ENCODE measurements around the gene ZNF681.
"Not testable (repeated sequence)": the region's sequence is repeated elsewhere in the genome, so short reads cannot be mapped to it uniquely, and the experiment has no call there.

ZNF681 gene

DNA sequence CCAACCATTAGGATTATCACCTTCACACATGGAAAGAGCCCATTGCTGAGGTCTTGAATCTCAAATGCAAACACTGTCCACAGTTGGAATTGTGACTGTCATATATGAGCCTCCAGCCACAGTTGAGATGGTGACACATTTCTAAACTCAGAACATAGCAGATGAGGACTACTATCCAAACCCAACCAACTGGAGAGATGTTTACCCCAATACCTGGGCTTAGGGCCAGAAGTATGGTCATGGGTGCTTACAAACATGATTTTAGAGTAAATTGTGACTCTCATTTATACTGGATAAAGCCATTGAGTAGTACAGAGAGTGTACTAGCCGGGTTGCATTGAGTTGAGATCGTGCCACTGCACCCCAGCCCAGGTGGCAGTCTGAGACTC, 14.0 kb upstream of the ZNF681 start:
- no peak for DNase-seq

DNA sequence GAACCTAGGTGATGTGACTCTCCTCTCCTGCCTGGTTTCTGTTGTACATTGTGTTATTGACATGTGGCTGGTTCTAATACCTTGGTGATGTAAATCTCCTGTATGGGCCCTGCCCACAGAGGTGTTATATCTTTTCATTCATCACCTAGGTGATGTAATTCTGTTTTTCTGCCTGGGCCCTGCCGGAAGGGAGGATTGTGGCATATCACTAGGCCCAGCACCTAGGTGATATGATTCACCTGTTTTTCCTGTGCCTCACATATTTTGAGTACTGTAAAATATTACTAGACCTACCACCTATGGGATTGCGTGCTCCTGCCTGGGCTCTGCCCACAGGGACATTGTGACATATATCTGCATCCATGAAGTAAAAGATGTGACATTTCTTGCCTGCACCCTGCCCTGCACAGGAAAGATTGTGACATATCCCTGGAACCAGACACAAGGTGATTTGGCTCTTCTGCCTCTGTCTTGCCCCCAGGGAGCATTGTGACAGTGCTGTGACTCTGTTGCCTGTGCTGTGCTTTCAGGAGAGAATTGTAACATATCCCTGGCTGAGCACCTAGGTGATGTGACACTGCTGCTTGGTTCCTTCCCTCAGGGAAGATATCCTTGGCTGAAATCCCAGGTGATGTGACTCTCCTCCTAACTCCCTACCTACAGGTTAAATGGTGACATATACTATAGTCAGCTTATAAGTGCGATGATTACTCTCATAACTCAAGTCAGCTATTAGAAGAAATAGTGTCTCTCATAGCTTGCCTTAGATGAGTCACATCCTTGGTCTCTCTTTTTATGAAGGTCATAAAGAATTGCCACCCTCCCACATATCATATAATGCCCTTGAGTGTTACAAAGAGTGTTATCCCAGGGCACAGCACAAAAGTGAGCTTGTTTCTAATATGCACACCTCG, 13.3 kb upstream of the ZNF681 start:
- DNase-seq = no peak

DNA sequence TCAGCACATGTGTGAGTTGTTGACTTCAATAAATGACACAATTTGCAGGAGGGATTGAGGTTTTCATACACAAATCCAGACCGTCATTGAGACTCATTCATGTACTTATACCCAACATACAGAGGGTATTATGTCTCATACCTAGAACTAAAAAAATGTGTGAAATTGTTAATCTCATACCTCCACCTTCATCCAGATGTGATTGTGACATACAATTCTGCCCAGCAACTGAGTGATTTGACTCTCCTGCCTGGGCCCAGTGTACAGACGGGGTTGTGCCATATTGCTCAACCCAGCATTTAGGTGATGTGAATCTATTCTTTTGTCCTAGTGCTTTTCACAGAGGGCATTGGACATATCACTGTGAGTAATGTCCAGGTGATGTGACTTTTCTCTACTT, 12.6 kb upstream of the ZNF681 start:
- no peak for DNase-seq

- DNase-seq = no peak
Measured at GRCh38 chr19:23770672-23771250, 12.1 kb upstream of the ZNF681 start.

DNA sequence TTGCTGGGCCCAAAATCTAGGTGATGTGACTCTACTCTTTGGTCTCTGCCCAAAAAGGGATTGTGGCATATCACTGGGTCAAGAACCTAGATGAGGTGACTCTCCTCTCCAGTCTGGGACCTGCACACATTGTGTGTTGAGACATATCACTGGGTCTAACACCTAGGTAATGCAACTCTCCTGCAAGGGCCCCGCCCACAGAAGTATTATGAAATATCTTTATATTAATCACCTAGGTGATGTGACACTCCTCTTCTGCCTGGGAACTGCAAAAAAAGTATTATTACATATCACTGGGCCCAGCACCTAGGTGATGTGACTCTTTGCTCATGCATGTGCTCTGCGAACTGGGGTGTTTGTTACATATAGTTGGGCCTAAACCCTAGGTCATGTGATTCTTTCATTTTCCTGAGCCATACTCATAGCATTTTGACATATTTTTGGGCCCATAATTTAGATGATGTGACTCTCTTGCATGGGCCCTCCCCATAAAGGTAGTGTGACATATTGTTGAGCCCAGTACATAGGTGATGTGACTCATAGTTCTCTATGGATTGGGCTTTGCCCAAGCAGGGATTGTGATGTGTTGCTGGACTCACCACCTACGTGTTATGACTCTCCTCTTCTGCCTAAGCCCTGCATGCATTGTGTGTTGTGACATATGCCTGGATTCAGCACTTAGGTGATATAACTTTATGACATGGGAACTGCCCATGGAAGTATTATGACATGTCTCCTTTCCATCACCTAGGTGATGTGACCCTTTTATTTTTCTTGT, 11.2 kb upstream of the ZNF681 start:
- no peak for DNase-seq

DNA sequence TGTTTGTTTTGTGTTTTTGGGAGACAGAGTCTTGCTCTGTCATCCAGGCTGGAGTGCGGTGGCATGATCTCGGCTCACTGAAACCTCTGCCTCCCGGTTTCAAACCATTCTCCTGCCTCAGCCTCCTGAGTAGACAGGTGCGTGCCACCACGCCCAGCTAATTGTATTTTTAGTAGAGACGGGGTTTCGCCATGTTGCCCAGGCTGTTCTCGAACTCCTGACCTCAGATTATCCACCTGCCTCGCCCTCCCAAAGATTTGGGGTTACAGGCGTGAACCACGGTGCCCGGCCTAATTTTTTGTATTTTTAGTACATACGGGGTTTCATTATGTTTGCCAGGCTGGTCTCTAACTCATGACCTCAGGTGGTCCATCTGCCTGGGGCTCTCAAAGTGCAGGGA, 8.3 kb upstream of the ZNF681 start:
- DNase-seq = no peak

DNA sequence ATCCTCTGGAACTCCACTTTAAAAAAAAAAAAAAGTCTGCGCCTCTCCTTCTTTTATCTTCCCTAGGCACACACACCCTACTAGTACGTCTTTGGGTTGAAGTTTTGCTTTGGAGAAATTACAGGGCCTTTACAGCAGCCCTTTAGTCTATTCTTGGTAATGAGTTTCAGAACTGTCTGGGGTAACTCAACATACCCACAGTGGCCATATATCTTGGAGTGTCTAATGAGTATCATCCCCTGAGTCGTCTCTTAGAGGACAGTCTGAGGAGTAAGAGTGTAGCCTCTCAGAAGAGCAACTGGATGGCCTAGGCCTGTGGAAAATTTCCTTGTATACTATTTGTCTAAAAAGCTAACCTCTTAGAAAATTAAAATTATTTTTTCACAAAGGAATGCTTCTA, 6.1 kb upstream of the ZNF681 start:
- DNase-seq = no peak

DNA sequence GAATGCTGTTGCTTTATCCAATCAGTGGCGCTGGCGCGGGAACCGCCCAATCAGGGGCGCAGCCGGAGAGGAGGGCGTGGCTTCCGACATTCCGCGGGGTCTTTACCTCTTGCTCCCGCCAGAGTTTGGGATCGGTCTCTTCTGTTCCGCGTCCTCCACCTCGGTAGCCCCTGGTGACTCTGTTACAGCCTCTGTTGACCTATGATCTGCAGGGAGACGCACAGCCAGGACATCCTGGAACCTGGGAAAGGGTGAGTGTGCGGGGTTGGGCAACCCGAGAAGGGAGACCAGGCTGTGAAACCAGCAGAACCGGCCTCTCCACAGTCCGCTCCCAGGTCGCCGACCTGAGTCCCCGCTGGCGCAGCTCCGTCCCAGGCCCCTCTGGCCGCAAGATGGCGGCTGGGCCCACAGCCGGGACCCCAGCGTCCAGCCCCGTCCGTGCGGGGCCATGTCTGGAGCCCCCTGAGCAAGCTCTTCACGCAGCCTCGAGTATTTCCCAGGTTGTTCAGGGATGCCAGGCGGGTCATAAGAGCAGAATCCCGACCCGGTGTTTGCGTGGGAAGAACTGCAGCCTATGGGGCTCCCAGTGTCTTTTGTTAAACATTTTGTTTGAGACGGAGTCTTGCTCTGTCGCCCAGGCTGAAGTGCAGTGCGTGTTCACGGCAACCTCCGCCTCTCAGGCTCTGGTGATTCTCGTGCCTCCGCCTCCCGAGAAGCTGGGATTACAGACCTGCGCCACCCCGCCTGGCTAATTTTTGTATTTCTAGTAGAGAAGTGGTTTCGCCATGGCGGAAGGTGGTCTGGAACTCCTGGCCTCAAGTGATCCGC, 4.4 kb upstream of the ZNF681 start:
- peak; percentile 60 to 74 for DNase-seq

GRCh38 chr19:23762548-23762883, 3.8 kb upstream of the ZNF681 start:
- no peak for DNase-seq

GRCh38 chr19:23760326-23760725, 1.6 kb upstream of the ZNF681 start:
- DNase-seq = not testable (repeated sequence)

GRCh38 chr19:23743633-23744232, 15.0 kb downstream of the ZNF681 start:
- DNase-seq = not testable (repeated sequence)

GRCh38 chr19:23730729-23731465, 27.8 kb downstream of the ZNF681 start:
- not testable (repeated sequence) for DNase-seq

DNA sequence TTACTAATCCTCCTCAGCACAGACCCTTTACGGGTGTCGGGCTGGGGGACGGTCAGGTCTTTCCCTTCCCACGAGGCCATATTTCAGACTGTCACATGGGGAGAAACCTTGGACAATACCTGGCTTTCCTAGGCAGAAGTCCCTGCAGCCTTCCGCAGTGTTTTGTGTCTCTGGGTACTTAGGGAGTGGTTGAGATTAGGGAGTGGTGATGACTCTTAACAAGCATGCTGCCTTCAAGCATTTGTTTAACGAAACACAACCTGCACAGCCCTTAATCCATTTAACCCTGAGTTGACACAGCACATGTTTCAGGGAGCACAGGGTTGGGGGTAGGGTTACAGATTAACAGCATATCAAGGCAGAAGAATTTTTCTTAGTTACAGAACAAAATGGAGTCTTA, 34.5 kb downstream of the ZNF681 start:
- not testable (repeated sequence) for DNase-seq

- no peak for DNase-seq
Measured at GRCh38 chr19:23718802-23719201, 39.9 kb downstream of the ZNF681 start.

DNA sequence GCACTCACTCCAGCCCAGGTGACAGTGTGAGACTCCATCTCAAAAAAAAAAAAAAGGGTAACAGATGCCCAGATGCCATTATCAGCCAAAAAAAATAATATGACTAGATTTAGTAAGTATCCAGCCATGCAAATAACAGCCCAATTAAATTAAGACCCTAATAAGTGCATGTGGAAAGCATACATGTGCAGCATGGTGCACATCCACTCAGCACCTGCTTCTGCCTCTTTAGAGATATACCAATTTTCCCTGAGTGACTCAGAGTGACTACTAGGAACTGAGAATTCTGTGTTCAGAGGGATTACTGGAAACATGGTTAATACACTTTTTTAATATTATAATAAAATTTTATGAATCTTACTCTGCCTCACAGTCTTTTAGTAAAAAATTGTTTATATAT, 41.9 kb downstream of the ZNF681 start:
- no peak for DNase-seq

- no peak for DNase-seq
Measured at GRCh38 chr19:23709347-23709746, 49.3 kb downstream of the ZNF681 start.

- no peak for DNase-seq
Measured at GRCh38 chr19:23706657-23707056, 52.0 kb downstream of the ZNF681 start.

GRCh38 chr19:23699521-23699860, 59.2 kb downstream of the ZNF681 start:
- DNase-seq = no peak

GRCh38 chr19:23698711-23699520, 59.8 kb downstream of the ZNF681 start:
- DNase-seq = no peak

- DNase-seq = not testable (repeated sequence)
Measured at GRCh38 chr19:23692937-23693336, 65.8 kb downstream of the ZNF681 start.

All from hippocampal formation (tissue), 2 donors.